Activated CD4-positive, alpha-beta T cell treated with anti-CD3 and anti-CD28 coated beads, Interleukin-2, amount 50 U/mL, for 24 hours (primary cell): ENCODE results near the gene ZSCAN16.
"Not testable (repeated sequence)": the region's sequence is repeated elsewhere in the genome, so short reads cannot be mapped to it uniquely, and the experiment has no call there.

ENCODE experiments used
- DNase-seq, 2 donors: peaks; one replicate each; pipeline ENCODE4 v3.0.0-alpha.2; 2020; ENCODE audit warnings: low read depth in 1 of 2, low spot score in 1 of 2

The ZSCAN16 gene

GRCh38 chr6:28124350-28124970, at the start of gene ZSCAN16:
ZSCAN16 (plus strand) TSS chr6:28124609; CDS start chr6:28125444, 835 bp downstream.
- DNase-seq = peak; percentile 43 to 71

- DNase-seq = no peak
Observed at GRCh38 chr6:28078050-28078449, 46.4 kb upstream of the ZSCAN16 start.

GRCh38 chr6:28078836-28079235, 45.6 kb upstream of the ZSCAN16 start:
- DNase-seq = no peak

- not testable (repeated sequence) for DNase-seq
Observed at GRCh38 chr6:28080381-28080630, 44.1 kb upstream of the ZSCAN16 start, which contains the start of gene ZNF165. ZNF165 (plus strand) TSS chr6:28080568; CDS start chr6:28085481, 4,913 bp downstream.

DNA sequence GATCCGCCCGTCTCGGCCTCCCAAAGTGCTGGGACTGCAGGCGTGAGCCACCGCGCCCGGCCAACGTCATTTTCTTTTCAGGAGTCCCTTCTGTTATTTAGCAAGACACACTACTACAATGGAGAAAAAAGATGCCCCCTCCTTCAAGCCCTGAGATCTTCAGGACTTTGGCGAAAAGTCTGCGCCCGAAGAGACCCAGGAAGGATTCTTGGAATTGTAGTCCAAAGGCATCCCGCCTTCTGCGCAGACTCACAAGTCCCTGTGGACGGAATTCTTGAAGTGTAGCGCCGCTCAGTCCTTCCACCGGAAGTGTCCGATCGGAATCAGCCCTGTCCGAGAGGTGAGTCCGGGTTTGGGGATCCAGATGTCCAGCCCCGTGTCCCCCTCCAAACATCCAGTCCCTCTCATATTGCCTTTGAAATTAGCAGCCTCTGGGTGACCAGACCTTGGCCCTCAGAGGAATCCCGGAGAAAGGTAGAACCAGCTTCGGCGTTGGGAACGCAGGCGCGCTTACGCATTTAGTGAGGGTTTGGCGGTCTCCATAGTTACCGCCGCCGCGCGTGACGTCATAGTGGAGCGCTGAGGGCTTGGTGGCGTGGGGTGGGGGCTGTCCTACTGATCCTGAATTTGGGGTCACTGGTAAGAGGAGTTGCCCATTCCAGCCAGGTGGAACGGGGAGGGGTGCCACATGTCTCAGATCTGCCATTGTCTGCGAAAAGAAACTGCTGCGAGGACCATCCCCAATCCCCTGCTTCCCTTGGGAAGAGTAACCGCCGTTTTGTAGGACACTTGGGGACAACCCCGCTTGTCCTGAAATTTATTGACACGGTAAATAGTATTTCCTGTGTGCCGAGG, 43.6 kb upstream of the ZSCAN16 start:
- DNase-seq = peak; percentile 85 to 87

- peak in 1 of 2 donors; percentile 3 for DNase-seq
Observed at GRCh38 chr6:28081486-28081751, 43.0 kb upstream of the ZSCAN16 start.

DNA sequence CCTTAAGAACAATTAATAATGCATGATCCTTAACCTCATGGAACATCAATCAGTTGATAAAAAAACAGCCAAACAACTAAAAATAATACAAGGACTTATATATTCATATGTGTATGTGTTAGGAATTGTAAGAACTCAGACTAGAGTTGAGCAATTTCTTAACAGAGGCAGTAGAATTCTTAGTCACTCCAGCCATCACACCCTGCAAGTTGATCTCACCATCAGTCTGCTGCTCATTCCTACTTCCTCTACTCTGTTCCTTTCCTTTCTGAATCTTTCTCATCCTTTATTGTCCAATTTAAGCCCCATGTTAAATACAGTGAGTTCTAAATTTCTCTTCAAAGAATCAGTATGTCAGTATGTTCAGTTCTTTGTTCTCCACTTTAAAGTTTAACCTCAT, 41.5 kb upstream of the ZSCAN16 start:
- DNase-seq = no peak

GRCh38 chr6:28089054-28089453, 35.4 kb upstream of the ZSCAN16 start:
- DNase-seq = no peak

DNA sequence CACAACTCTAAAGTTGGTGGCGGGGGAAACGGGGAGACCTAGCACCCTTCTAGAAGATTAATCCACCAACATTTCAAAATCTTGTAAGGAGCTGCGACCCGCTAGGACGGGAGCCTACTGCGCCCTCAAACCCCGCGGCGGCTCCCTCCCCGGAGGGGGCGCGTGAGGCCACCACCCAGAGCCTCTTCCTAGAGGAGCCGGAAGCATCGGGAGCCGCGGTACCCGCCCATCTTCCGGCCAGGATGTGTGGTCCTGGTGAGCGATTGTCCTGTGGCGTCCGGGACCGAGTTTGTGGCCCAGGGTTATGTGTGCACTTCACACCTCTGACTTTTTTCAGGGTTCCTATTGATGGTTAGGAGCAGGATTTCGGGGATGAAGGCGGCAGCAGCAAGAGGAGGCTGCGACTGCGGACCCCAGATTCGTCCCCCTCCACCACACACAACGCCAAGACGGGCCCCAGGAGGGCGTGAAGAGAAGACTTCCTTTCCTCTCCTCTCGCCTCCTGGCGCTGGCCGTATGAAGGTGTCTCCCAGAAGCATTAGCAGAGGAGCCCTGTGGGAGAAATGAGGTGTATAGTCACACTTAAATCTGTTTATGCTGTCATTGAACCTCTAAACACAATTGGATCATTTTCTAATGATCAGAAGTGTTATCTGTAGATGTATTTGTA, 33.4 kb upstream of the ZSCAN16 start:
- no peak for DNase-seq

DNA sequence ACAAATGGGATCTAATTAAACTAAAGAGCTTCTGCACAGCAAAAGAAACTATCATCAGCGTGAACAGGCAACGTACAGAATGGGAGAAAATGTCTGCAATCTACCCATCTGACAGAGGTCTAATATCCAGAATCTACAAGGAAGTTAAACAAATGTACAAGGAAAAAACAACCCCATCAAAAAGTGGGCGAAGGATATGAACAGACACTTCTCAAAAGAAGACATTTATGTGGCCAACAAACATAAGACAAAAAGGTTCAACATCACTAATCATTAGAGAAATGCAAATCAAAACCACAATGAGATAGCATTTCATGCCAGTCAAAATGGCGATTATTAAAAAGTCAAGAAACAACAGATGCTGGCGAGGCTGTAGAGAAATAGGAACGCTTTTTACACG, 22.2 kb upstream of the ZSCAN16 start:
- DNase-seq = not testable (repeated sequence)

DNA sequence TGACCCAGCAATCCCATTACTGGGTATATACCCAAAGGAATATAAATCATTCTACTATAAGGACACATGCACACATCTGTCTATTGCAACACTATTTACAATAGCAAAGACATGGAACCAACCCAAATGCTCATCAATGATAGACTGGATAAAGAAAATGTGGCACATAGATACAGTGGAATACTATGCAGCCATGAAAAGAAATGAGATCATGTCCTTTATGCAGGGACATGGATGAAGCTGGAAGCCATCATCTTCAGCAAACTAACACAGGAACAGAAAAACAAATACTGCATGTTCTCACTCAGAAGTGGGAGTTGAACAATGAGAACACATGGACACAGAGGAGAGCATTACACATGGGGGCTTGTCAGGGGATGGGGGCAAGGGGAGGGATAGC, 21.7 kb upstream of the ZSCAN16 start:
- not testable (repeated sequence) for DNase-seq

- DNase-seq = peak; percentile 62 to 73
Observed at GRCh38 chr6:28104392-28105244, 19.8 kb upstream of the ZSCAN16 start.

DNA sequence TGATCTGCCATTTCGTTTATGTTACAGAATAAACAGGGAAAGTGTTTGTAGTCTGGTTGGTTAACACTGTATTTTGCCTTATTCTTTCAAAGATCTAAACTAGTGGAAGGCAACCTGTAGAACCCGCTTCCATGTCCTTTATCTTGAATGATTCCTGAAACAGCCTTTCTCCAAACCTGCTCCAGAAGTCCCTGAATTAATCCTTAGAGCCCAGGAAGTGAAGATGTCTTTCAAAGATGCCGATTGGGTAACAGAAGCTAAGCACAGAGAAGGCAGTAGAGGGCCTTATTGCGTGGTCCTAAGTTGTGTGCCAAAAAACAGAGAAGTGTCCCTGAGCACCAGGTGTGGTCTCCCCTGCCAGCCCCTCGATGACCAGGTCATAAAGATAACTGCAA, 19.2 kb upstream of the ZSCAN16 start:
- no peak for DNase-seq

DNA sequence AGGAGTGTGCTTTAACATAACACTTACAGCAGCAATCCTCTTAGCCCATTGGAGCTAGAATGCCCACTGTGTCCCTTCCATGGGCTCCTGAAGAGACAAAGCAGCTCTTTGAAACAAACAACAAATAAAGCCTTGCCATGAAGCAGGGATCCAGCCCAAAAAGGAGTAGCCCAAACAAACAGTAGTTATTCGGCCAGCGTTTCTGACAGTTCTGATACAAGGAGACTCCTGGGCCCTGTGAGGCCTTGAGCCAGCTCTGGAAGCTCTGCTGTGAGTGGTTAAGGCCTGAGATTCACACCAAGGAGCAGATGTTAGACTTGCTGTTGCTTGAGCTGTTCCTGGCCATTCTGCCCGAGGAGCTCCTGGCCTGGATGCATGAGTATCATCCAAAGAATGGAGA, 16.9 kb upstream of the ZSCAN16 start:
- no peak for DNase-seq

DNA sequence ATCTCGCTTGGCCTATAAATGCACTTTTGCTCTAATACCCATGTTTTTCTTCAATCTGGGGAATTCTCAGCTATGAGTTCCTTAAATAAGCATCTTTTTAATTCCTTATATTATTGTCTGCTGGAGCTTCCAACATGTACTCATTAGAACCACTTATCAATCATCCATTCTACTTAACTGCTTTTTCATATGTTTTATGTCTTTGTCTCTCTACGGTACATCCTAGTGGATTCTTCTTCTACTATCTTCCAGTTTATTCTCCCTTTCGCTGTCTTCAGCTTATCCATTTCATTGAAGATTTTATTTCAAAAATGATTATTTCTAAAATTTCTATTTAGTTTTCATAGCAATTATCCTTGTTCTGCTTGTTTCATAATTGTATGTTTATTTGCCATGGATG, 12.4 kb upstream of the ZSCAN16 start:
- no peak for DNase-seq

DNA sequence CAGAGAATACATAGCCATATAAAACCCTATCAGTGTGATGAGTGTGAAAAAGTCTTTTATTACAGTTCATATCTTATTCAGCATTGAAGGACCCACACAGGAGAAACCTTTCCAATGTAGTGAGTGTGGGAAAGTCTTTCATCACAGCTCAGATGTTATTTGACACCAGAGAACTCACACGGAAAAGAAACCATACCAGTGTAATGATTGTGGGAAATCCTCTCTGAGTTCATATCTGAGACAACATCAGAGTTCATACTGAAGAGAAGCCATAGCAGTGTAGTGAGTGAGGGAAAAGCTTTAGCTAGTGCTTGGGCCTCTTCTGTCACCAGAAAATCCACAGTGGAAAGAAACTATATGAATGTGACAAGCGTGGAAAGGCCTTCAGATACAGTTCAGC, 8.6 kb upstream of the ZSCAN16 start:
- DNase-seq = no peak

DNA sequence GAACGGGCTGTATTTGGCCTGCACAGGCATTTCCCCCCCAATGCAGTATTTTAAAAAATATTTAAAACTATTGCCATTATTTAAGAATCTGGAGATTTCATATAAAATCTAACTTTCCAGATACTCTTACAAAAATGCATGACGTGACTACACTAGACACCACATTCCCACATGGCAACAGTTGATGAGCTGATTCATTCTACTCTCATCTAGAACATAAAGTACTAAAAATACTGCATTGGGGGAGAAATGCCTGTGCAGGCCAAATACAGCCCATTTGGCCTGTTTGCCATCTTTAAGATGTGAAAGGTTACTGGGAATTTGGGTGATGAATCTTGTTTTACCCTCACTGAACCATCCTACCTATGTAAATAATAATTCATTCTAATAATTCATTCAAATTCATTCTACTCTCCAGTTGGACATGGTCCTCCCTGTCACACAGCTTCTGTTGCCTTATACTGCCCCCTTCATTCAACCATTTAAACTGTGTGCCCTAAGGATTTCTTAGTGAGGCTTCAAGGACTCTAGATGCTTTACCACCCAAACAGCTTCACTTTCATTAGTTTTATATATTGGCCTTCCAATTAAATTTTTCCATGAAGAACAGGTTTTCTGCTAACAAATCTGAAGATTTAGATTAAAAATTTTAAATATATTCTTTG, 6.9 kb upstream of the ZSCAN16 start:
- DNase-seq = no peak

DNA sequence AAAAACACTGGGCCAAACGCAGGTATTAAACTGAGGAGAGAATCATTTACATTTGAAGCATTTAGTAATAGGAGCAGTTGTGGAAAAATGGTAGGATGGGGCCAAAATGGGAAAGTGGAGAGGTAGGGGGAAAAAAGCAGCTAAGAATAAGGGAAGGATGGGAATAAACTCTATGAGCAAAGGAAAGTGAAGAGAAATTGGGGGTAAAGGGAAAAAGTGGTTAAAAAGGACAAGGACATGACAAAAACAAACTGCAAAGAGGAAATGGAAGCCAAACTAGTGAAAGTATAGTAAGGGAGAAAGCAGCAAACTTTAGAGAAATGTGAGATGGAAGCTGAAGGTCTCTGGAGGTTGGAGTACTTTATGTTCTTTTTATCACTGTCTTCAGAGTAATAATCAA, 6.2 kb upstream of the ZSCAN16 start:
- DNase-seq = no peak

DNA sequence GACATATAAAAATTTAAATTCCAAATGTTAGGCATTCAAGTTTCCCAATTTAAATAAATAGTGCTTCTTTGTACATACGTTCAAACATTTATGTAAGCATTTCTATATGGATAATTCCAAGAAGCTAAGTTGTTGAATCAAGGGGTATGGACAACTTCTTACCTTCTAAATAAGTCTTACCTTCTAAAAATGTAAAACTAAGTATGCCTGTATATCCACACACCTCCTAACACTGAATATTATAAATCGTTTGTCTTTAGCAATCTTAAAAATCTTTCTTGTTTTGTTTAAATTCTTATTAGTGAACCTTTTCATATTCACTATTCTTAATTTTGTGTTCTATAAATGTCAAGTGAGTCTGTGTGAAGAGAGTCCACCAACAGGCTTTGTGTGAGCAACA, 2.5 kb upstream of the ZSCAN16 start:
- DNase-seq = no peak

DNA sequence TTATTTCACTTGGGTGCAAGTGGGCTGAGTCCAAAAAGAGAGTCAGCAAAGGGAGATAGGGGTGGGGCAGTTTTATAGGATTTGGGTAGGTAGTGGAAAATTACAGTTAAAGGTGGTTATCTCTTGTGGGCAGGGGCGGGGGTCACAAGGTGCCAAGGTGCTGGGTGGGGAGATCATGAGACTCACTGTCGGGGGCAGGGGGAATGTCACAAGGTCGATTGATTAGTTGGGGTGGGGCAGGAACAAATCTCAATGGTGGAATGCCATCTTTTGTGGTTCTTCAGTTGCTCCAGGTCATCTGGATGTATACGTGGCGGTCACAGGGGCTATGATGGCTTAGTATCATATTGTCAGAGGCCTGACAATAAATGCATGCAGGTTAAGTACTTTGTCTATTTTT, 2.1 kb upstream of the ZSCAN16 start:
- not testable (repeated sequence) for DNase-seq

GRCh38 chr6:28124971-28125353, 553 bp downstream of the ZSCAN16 start:
- no peak for DNase-seq
